NOMO-1 treated with DMSO at 0.1 percent for 48 hours (cell line): ENCODE data around the gene KRT73.

Experiments used
- DNase-seq: peaks from one replicate; lab custom pipeline; 2025; ENCODE audit not compliant: unreplicated experiment; lab: John Stamatoyannopoulos, UW

KRT73 gene

DNA sequence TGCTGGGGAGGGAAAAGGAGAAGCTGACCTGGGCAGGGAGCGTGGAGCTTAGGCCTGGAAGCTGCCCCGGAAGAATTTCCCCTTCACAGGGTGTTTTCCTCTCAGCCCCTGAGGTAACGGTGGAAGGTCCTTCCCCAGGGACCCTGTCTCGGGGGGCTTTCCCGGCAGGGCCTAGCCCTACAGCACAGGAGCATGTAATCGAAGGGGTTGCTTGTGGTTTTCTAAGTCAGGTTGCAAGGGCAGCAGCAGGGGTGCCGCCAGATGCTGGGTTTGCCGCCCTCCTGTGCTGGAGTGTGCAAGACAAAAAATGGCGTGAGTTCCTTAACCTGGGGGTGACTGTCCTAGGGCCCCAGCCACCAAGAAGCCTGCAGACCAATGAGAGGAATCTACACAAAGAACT, 43.1 kb downstream of the KRT73 start:
- no peak for DNase-seq

DNA sequence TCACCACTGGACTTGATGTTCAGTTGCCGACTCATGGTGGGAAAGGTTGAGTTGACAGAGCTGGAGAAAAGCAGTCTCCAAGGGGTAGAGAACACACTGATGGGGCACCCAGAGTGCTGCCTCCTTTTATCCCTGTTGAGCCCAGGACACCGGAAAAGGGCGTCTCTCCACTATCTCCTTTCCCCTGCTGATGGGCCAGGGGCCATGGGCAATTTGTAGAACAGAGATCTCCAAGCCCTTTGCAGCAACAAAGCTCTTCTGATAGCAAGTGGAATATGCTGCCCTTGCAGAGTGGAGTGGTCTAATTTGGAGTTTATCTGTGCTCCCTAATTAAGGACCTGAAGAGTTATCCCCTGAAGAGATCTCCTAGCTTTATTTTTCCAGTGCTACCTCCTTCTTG, 44.6 kb downstream of the KRT73 start, which contains the start of gene KRT74:
KRT74 (minus strand) TSS at position 101 of the 400 bp plus-strand sequence; CDS start at position 35, 66 bp downstream.
- no peak for DNase-seq

DNA sequence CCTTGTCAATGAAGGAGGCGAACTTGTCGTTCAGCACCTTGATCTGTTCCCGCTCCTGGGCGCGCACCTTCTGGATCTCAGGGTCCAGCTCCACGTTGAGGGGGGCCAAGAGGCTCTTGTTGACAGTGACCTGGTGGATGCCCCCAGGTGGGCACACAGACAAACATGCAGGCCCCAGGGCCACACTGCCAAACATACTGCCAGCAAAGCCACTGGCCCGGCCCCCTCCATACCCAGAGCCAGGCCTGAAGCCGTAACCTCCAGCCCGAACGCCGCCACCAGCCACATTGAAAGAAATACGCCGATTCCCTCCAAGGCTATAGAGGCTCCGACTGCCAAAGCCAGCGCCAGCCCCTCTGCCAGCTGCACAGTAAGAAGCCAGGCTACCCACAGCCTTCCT, 45.1 kb downstream of the KRT73 start:
- no peak for DNase-seq

DNA sequence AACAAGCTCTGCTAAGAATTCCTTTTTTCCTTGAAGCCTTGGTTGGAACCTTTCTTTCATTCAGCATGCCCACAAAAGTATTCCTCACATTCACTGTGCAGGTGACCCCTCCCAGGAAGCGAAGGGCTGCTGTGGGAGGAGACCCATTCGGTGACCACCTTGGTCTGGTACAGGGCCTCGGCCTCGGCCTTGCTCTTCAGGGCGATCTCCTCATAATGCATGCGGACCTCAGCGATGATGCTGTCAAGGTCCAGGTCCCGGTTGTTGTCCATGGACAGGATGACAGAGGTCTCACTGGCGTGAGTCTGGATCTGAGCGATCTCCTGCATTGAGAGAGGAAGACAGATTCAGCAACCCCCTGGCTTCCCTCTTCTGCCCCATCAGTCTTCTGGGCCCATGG, 47.8 kb downstream of the KRT73 start:
- no peak for DNase-seq

DNA sequence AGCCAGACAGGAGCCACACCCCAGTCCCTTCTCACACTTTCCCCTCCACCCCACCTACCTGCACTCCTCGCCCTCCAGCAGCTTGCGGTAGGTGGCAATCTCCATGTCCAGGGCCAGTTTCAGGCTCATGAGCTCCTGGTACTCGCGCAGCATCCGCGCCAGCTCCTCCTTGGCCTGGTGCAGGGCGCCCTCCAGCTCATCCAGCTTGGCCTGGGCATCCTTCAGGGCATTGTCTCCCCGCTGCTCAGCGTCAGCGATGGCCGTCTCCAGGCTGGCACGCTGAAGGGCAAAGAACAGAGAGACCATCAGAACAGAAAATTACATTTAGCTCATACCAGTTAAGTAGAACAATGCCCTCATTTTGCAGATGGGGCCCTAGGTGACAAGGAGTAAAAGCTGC, 50.2 kb downstream of the KRT73 start:
- no peak for DNase-seq

DNA sequence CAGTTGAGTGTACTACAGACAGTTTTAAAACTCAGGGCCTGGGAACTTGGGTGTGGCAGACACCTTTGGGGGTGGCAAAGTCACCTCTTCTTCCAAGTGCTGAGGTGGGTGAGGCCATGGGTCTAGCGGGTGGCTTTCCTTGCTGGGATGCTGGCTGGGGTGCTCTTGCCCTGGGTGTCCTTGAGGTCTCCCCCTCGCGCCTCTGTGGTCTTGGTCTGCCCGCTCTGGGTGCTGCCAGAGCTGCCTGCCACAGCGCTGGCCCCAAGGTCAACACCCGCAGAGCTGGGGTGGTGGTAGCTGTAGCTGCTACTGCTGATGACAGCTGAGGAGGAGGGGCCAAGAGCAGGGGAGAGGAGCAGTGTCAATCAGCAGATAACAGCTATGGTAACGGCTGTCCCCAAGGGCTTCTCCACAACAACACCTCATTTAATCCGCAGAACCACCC, 51.5 kb downstream of the KRT73 start:
- no peak for DNase-seq

DNA sequence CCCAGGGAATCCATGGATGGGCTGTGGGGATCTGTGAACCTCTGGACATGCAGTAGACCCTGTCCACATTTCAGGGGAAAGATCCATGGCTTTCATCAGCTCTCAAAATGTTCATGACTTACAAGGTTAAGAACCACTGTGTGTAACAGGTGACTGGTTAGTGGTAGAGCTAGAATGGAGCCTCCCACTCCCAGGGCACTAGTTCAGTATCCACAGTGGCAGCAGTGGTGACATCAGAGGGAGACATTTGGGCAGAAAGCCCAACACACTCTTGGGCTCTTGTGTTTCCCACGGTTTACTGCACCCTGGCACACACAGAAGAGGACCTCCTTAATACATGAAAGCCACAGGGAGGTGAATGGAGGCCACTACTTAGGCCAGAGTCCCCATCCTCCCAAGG, 53.8 kb downstream of the KRT73 start:
- DNase-seq = no peak

DNA sequence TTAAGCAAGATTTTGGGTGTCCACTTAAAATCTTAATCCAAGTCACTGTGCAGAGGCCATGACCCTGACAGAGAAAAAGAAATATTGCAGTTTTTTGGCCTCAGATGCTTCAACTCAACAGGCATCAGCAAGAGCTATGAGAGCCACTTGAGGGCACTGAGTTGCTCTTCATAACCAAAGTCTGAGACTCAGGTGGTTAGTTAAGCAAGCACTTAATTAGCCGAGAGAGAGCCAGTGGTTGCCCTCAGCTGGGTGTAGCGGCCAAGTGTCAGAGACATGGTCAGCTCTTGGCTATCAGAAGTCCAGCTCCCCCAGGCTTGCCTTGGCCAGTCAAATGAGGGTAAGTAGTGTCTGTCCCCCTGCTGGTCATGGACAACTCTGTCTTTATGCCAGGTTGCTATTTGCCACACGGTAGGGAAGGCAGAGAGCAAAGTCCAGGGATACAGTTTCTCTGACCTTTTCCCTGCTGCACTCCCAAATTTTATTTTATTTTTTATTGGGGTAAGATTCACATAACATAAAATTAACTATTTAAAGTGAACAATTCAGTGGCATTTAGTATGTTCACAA, 56.4 kb downstream of the KRT73 start:
- no peak for DNase-seq

DNA sequence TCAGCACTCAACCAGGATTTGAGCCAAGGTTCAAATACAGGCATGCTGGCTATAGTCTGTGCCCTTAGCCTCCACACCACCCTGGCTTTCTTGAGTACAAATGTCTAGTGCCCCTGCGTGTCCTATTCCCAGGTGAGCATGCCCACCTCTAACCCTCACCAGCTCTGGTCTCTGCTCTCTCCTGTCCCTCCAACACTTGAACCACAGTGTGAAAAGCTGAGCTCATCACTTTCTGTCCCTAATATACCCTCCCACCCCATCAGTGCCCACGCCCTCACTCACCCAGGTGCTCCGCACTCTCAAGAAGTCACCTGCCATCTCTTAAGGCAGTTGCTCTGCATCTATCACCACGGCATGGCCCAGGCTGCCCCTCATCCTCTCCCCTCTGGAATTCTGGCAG, 58.4 kb downstream of the KRT73 start:
- no peak for DNase-seq

DNA sequence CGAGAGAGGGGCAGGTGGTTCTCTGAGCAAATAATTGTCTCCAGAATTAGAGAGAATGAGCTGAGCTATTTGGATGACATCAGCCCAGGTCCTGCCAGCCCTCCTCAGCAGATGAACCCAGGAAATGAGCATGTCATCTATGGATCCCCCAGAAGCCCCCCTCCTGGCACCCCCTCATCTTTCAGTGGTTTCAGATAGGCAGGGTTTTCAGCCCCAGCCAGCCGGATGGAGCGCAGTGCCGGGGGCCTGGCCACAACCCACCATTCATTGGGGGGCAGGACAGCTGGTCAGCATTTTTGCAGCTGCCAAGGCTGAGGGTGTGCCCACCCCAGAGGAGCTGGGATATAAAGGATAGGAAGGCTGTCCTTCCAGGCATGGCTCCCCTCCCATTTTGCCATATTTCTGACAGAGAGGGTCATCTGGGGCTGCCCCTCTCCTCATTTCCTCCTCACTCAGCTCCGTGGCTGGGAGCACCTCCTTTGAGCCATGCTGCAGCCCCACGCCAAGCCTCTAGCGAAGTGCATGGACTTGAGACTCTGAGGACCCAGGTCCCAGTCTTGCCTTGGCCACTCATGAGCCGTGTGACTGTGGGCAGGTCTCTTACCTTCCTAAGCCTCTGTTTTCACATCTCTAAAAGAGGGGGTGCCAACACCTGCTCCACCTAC, 59.4 kb downstream of the KRT73 start:
- no peak for DNase-seq
